ENCODE results near the gene BTBD1.
"Not testable (repeated sequence)": the region's sequence is repeated elsewhere in the genome, so short reads cannot be mapped to it uniquely, and the experiment has no call there.

Gene BTBD1

DNA sequence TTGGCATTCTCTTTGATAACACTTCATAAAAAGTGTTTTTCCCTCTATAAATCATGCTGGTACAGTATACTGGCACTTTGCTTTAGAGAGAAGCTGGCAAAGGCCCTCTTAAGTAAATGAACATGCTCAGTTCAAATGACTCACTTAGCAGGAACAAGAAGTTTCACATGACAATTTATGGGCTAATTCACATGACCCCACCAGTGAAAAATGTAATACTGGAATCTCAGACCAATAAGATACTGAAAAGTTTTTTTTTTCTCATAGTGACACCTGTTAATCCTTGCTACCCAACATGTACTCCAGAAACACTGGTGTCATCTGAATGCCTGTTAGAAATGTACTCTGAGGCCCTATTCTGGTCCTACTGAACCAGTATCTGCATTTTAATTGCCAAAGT, 13.9 kb downstream of the BTBD1 start:
- DNase-seq = no peak

DNA sequence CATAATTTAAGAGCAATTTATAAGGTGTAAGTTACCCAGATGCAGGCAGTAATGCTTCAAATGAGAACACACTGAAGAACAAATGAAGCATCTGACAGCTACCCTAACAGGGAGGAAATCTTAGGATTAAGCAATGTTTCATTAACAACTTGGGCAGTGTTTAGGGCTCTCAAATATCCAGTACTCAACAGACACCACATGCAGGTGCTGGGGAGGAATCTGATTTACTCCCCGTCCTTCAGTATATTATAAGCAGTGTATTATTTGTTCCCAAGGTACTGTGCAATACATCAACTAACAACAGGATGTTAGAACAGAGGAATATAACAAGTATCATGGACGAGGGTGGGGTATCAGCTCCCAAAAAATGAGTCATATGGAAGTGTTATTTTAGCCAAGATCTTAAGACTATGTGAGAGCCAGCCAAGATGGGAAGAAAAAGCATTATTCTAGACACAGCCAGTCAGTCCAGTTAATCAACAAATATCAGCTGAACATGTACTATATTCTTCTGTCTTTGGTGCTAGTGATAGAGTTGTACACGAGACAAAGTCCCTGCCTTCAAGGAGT, 20.4 kb downstream of the BTBD1 start:
- no peak for DNase-seq

DNA sequence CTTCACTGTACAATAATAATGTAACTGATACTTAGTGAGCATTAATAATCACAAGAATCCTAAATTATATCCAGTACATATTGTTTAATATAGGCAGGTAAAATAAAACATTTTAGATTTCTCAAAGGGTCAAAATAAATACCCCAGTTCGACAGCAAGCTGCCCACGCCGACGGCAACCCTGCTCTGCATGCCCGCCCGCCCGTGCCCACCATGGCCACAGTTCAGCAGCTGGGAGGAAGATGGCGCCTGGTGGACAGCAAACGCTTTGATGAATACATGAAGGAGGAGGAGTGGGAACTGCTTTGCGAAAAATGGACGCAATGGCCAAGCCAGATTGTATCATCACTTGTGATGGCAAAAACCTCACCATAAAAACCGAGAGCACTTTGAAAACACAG, 22.9 kb downstream of the BTBD1 start:
- no peak for DNase-seq

DNA sequence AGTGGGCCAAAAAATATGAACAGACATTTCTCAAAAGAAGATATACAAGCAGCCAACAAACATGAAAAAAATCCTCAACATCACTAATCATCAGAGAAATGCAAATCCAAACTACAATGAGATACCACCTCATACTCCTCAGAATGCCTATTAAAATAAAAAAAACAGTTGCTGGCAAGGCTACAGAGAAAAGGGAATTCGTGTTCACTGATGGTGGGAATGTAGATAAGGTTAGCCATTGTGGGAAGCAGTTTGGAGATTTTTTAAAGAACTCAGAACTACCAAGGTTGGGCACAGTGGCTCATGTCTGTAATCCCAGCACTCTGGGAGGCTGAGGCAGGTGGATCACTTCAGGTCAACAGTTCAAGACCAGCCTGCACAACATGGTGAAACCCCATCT, 27.8 kb downstream of the BTBD1 start:
- DNase-seq = no peak

DNA sequence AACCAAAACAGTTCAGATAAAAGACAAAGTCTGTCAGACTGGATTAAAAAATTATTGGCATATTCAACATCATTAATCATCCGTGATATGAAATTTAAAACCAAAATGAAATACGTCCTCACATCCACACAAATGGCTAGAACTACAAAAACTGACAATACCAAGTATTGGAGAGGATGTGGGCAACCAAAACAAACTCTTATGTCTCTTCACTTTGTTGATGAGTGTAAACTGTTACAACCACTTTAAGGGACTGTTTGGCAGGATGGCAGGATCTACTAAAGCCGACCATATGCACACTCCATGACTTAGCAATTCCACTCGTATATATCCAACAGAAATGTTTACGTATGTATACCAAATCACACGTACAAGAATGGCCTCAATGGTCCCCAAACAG, 30.8 kb downstream of the BTBD1 start:
- DNase-seq = no peak

DNA sequence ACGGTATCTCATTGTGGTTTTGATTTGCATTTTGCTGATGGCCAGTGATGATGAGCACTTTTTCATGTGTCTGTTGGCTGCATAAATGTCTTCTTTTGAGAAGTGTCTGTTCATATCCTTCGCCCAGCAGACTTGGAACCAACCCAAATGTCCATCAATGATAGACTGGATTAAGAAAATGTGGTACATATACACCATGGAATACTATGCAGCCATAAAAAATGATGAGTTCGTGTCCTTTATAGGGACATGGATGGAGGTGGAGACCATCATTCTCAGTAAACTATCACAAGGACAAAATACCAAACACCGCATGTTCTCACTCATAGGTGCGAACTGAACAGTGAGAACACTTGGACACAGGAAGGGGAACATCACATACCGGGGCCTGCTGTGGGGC, 35.8 kb downstream of the BTBD1 start:
- DNase-seq = not testable (repeated sequence)

DNA sequence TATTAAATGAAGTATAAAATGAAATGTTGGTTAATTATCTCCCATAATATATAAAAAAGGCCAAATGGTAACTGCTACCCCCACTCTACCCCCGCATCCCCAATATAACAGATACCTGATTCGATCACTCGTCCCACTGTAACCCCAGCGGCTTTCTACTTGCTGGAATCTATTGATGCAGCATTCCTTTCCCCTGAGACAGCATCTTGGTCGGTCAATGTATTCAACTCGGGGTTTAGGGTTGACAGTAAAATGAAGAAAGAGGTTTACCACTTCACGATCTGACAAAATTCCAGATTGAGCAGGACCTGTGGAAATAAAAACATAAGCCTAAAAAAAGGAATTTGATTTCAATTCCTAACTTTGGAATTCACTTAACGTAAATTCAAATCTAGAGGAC, 37.0 kb downstream of the BTBD1 start:
- no peak for DNase-seq

DNA sequence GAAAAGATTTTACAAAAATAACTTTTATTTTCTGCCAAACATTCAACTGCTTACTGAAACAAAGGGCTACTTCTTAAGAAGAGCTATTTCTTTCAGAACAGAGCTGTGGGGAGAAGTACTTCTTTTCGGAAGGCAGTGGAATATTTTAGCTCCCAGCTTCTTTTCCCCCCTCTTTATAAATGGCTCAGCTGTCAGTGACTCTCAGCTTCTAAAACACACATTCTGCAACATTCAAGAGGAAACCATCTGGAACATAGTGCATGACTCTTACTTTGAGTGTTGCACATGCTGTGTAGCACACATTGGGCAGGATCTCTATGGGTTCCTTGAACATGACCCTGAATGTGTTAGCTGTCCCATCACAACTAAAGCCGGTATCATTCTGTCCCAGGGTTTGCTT, 48.6 kb downstream of the BTBD1 start:
- DNase-seq = no peak

DNA sequence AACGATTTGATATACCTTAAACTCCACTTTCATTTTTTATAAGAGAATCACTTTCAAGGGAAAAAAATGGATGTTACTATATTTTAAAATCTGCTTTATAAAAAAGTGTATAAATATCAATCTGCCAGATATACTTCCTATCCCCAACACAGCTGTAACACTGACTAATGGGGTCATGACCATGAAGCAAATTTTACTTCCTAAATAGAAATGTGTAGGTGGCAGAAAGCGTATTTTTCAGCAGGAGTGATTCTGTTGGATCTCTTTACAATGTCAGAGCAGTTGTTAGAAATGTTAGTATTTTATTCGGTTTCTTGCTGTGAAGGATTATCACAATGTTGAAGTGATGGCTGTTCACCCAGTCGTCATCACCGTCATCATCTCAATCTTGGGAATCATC, 50.1 kb downstream of the BTBD1 start:
- DNase-seq = no peak

DNA sequence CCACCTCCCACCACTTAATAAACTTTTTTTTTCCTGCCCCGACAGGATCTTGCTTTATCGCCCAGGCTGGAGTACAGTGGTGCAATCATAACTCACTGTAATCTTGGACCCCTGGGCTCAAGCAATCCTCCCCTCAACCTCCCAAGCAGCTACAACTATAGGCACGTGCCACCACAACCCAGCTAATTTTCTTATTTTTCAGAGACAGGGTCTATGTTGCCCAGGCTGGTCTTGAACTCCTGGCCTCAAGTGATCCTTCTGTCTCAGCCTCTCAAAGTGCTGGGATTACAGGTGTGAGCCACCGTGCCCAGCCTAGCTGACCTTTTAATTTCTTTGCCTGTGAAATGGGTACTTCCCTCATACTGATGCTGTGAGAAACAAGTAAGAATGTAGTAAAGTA, 51.7 kb downstream of the BTBD1 start:
- no peak for DNase-seq

DNA sequence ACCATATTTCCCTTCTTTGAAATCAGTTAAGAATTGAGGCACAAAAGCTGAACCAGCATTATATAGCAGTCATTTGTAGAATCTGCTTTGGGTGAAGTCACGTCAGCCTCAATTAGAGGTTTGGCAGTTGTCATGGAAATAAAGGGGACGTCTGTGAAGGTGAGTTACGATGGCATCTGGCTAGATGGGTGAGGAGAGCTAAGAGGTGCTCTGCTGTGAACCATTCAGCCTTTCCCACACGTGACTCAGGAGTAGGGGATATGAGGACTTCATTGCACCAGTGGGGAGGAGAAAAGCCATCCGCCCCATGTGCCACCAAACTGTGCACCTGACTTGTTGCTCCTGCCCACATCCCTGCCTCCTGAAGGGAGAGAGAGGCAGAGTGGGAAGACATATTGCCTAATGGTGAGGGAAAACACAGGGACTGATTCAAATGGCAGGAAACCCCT, 52.8 kb downstream of the BTBD1 start:
- DNase-seq = peak; percentile 6

DNA sequence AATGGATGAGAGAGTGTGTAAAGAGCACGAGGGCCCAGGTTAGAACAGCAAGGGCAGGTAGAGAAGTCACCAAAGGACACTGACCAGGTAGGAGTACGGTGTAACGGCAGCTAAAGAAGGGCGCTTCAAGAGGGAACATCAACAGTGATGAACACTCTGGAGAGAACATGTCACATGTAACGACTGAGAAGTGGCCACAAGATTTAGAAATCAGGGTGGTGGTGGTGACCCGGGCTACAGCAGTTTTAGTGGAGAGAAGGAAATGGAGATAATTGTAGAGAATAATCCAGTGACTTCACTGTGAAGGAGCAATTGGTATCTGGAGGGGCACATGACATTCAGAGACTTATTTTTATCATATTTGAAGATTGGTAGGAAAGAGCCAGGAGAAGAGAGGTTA, 54.4 kb downstream of the BTBD1 start:
- DNase-seq = peak; percentile 19

DNA sequence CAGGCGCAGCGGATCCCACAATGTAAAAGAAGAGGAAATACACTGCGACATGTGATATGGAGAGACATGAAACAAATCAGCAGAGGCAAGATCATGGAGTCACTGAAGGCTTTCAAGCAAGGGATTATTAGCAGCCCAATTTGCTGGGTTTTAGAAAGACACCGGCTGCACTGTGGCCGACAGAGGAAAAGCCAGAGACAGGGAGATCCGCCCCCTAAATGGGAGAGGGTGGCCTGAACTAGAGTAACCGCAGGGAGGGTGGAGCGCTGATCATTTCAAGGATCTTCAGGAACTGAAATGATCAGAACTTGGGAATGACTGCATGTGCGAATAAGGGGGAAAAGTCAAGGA, 55.0 kb downstream of the BTBD1 start:
- peak; percentile 66 for DNase-seq

DNA sequence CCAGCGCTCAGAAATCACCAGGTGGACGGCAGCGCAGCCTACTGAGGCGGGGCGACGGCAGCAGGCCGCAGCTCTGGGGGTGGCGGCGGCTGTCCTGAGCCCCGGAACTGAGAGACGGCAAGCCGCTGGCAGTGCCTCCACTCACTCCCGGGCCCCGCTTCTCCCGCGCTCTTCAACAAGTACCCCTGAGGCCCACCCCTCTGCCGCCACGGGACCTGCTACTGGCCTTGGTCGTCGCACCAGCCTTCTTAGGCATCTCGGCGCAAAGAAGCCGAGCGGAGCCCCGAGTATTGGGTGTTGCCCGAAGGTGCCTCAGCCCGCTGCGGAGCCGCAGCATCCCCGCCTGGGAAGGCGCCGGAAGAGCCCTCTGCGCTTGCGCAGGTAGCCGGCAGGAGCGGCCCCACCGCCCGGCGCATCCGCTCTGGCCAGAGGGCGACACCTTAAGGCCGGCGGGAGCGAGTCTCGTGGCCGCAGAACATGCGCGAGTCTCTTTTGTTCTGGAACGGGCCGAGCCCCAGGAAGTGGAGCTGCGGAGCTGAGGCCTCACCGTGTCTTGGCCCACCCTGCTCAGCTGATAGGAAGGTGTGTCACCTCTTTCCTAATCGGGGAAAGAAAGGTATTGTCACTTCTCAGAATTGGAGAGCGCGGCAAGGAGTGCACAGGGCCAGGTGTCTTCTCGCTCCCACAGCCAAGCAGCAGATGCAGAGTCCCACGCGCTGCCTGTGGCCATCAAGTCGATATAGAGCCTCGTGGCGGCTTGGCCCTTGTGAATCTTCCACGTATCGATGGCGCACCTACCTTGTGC, 55.6 kb downstream of the BTBD1 start, which contains the start of gene C15orf40:
C15orf40 (minus strand) TSS at position 369 of the 805 bp plus-strand sequence; CDS start at position 337, 32 bp downstream.
- peak; percentile 96 for DNase-seq

DNA sequence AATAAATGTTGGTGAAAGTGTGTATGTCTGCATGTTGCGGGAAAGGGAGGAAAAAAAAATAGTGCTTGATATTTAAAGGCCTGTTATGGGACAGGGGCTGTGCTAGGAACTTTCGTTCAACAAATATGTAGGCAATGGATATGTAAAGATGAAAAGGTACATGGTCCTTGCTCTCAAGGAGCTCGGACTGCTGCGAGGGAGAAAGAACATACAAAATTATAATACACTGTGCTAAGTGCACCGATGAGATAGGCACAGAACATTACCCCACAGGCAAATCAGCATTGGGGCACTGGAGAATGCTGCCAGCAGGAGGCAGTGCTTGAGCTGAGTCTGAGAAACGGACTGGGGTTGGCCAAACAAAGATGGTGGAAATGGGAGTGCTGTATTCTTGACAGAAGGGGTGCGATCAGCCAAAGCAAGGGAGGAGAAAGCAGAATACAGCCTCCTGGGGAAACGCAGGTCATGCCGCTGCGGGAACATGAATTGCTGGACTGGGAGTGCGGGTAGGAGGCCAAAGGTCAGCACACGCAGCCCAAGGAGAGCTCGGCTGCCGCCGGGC, 56.3 kb downstream of the BTBD1 start:
- peak; percentile 71 for DNase-seq

DNA sequence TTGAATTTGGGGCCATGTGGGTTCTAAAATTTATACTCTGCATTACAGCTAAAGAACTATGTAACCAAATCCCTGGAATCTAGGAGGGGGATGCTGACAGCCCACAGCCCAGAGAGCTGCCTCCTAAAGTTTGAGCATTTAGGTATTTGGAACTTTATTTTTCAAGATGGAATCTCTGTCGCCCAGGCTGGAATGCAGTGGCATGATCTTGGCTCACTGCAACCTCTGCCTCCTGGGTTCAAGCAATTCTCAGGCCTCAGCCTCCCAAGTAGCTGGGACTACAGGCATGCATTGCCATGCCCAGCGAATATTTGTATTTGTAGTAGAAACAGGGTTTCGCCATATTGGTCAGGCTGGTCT, 66.4 kb downstream of the BTBD1 start:
- not testable (repeated sequence) for DNase-seq

DNA sequence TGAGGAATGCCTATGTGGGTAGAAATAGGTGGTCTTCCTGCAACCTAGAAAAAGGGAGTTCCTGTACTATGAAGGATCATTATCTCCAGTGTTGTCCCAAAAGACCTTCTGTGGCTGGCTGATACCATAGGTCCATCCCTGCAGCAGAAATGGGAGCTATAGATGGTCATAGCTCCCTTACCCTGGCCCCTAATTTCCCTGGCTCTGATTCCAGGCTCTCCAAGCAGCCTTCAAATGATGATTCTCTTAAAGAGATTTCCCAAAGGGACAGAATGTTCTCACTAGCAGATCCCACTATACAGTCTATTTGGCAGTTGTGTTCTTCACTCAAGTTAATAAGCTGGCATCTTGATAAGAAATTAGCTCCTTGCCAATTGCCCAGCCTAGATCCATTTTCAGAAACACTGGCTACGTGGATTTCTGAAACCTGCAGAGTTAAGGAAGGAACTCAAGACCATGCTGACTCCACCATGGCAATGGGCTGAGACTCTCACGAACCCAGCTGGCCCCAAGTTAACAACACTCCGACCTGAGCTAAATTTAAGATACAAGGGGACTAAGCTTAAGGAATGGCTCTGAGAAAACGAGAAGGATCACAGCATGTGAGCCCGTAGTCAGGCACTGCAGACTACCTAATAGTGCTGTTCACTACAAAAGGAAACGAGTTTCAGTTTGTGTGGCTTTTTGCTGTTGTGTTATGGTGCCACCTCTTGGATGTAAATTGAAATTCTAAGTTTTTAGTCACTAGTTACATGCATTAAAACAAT, 67.0 kb downstream of the BTBD1 start:
- DNase-seq = peak; percentile 72

DNA sequence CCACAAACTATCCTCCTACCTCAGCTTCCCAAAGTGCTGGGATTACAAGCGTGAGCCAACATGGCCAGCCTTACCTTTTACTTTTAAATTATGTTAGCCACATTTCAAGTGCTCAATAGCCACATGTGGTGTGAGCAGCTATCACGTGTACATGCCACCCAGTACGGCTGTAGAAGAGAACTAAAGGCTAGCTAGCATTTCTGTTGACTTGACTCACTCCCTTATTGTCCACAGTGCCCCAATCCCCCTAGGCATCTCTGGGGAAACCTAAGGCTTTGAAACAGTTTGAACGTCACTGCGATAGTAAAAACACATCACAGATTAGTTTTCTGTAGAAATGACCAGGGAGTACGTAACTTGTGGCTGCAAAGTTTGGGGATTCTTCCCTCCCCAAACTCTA, 67.6 kb downstream of the BTBD1 start:
- DNase-seq = no peak

DNA sequence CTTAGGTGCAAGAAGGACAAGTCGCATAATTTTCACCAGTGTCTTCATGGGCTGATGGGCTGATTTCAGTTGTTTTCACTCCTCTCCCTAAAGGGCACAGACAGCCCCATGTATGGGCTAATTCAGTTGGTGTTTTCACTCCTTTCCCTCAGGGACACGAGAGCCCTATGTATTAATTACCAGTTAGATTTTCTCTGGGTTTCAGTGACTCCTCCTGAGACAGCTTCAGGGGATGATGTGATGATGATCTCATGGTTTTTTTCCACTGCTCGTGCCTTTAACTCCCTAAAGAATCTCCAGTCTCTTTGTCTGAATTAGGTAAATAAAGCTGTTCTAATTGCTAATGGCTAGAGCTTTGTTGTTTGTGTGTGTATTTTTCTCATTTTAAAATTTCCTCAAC, 71.1 kb downstream of the BTBD1 start:
- DNase-seq = no peak

DNA sequence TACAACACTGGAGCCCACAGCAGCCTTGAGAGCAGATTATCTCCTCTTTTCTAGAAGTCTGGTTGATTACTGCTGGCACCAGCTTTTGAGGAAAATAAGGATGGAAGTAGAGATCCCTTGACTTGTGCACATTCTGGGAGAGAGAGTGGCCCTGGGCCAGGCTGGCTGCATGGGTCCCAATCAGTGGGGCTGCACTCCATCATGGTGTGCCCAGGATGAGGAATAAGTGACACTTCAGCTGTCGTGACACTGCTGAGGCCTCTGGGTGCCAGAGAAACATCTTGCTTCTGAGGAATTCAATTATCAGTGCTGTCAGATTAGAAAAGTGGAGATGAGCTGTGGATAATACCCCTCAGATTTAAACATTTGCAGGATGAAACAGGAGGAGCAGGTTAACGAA, 72.0 kb downstream of the BTBD1 start:
- DNase-seq = no peak

DNA sequence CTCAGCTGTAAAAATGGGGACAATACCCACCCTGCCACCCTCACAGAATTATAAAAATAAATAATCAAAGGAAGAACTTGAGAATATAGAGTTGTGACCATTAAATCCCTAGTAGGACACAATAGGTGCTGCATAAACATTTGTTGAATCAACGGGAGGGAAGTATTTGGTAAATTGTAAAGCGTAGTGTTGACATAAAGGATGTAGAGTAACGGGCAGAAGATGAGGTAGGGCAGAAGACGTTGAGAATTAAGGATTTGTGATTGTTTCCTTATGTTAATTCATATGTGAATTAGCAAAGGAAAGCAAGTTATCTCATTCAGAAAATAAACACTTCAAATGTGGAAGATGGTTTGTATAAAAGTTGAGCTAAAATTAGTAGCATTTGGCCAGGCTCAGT, 73.9 kb downstream of the BTBD1 start:
- DNase-seq = no peak

DNA sequence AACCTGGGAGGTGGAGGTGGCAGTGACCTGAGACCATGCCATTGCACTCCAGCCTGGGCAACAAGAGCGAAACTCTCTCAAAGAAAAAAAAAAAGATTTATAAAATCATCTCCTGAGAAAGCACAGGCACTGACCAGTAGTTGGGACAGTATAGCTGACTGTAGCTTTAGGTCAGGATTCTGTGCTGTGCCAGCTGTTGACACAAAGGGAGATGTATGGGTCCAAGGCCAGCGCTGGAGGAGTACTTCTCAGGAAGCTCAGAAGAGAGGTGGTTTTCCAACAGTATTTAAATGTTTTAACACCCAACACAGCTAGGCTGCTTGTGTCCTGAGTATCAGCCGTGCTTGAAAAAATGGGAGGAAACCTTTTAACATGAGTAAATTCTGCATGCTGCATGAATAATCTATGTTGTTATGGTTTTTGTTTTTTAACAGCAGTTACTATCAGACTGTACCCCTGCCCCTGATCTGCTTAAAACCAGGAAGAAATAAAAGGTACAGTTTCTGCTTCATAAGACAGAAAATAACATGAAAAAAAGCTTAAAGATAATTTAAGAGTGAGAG, 74.5 kb downstream of the BTBD1 start:
- DNase-seq = no peak

DNA sequence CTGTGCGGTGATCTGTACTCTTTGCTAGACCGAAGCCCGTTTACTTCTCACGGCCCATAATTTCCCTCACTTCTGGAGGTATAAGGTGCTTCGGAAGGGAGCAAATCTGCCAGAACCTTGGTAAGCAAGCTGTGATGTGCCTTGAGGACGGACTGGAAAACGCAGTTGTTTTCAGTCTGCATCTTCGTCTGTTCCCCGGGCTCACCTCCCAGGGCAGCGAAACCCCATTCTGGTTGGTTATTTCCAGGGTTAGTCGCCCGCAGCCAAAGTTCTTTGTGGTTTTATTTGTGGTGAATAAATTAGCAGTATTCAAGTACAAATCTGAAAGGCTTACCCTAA, 80.6 kb downstream of the BTBD1 start:
- DNase-seq = no peak
